WTC11 (cell line): ENCODE results near the gene PEAK1.

Experiments used
- CTCF ChIP-seq: fragments of 200-600 bp; IDR thresholded peaks from 2 replicates; pipeline ENCODE4 v1.8.0; 2022; ENCODE audit warnings: antibody characterized with exemption
- TEAD4 ChIP-seq: sonication (generic); formaldehyde crosslinking; IDR thresholded peaks from 2 replicates; pipeline ENCODE4 v1.8.0; 2022; ENCODE audit warnings: mild to moderate bottlenecking, missing genetic modification reagents
- ZBTB21 ChIP-seq: sonication (generic); formaldehyde crosslinking; IDR thresholded peaks from 2 replicates; pipeline ENCODE4 v1.8.1; 2023; ENCODE audit warnings: mild to moderate bottlenecking, missing genetic modification reagents, borderline replicate concordance
- ZNF138 ChIP-seq: sonication (generic); formaldehyde crosslinking; conservative IDR thresholded peaks from 2 replicates; pipeline ENCODE4 v1.8.1; 2022; ENCODE audit warnings: mild to moderate bottlenecking, moderate library complexity, missing genetic modification reagents

GRCh38 chr15:77163781-77164384, 256.0 kb downstream of the PEAK1 start:
- TF ChIP-seq CTCF (no peak), ZBTB21 (CRISPR knock-in tag) (no peak), ZNF138 (CRISPR knock-in tag) (no peak), TEAD4 (CRISPR knock-in tag) (no peak)
